Tibial nerve (tissue), 4 donors: ENCODE measurements around the gene EPHA10. TPM values are rescaled to one million over a fixed set of nuclear protein-coding genes. Genes with fewer than 3 reads are reported as not detected.
A peak's percentile ranks its signal among the peaks of the same experiment; 100 is the strongest.
"Not testable (repeated sequence)": the region's sequence is repeated elsewhere in the genome, so short reads cannot be mapped to it uniquely, and the experiment has no call there.

Experiments used
- DNase-seq, 2 donors: peaks; one replicate each; pipeline ENCODE4 v3.0.0-alpha.2; 2019; ENCODE audit warnings: low spot score in 2 of 2
- H3K27ac ChIP-seq, 4 donors: fragments of 200-600 bp; sonication (generic) in 3 of 4; one replicate each; pipeline ENCODE4 v1.5.1; 2017 to 2019; ENCODE audit warnings: mild to moderate bottlenecking in 1 of 4
- H3K27me3 ChIP-seq, 2 donors: fragments of 200-600 bp; sonication (generic) in 1 of 2; one replicate each; pipeline versions ENCODE4 v1.5.1 to v1.6.0; 2017 to 2019
- H3K36me3 ChIP-seq, 3 donors: fragments of 200-600 bp; sonication (generic); one replicate each; pipeline ENCODE4 v1.5.1; 2018 to 2019
- H3K4me1 ChIP-seq, 4 donors: fragments of 200-600 bp; sonication (generic) in 3 of 4; one replicate each; pipeline ENCODE4 v1.5.1; 2017 to 2019
- H3K4me3 ChIP-seq, 4 donors: fragments of 200-600 bp; sonication (generic) in 3 of 4; one replicate each; pipeline ENCODE4 v1.5.1; 2017 to 2019; ENCODE audit warnings: mild to moderate bottlenecking in 1 of 4, moderate library complexity in 1 of 4
- H3K9me3 ChIP-seq, 4 donors: fragments of 200-600 bp; sonication (generic) in 3 of 4; one replicate each; pipeline ENCODE4 v1.5.1; 2017 to 2019
- EP300 ChIP-seq, 2 donors: sonication (generic); formaldehyde crosslinking; IDR thresholded peaks; one replicate each; pipeline ENCODE4 v1.6.1; 2017; ENCODE audit warnings: antibody characterized with exemption in 2 of 2, mild to moderate bottlenecking in 1 of 2
- POLR2A ChIP-seq, 2 donors: fragments of 450-650 bp; IDR thresholded peaks; one replicate each; pipeline ENCODE4 v1.6.1; 2017; ENCODE audit warnings: antibody characterized with exemption in 2 of 2, mild to moderate bottlenecking in 2 of 2, moderate library complexity in 2 of 2
- WGBS, 2 donors: methylation state at CpG; one replicate each; pipeline ENCODE4 v1.1.5; 2018; 5-methylcytosine and 5-hydroxymethylcytosine counted together
- total RNA-seq, 4 donors: library from RNA; depleted of rRNA; stranded (reverse); fragments of >200 nt; gene quantifications; one replicate each; pipeline ENCODE4 v1.1.0, GENCODE V29; 2016
- TF ChIP-seq, protein P1 (sequence below), 5 experiments: fragments of 200-600 bp in 3 of 5; fragments of 450-650 bp in 2 of 5; sonication (generic) in 3 of 5; IDR thresholded peaks; one replicate each; pipeline ENCODE4 v1.5.1; 2016 to 2019; ENCODE audit warnings: antibody characterized with exemption in 5 of 5, mild to moderate bottlenecking in 3 of 5, moderate library complexity in 2 of 5

The EPHA10 gene
- total RNA-seq, 4 donors from 2014 or later, result under 0.01 to 0.30 (median 0.21) TPM; not detected in 1

DNA sequence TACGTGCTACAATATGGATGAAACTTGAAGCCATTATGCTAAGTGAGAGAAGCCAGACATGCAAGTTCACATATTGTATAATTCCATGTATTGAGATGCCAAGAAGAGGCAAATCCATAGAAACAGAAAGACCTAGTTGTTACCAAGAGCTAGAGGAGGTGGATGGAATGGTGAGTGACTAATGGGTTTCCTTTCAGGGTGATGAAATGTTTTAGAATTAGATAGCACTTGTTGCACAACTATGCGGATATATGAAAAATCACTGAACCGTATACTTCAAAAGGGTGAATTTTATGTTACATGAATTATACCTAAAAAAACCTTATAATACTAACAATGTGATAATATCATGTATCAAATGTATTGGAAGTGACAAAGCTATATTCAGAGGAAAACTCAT is 18.1 kb downstream of the EPHA10 start:
- no peaks in the 10 kb centered on the region for H3K4me1 ChIP-seq
- H3K27me3 ChIP-seq, result peaks cover 0 to 30% of the 10 kb centered on the region in 2 donors
- 87 to 90% methylated on average over 3 of the region's 3 CpGs for WGBS, 2 donors
- TF ChIP-seq EP300 (IDR thresholded peaks at IDR 0.05), result no peak
- TF ChIP-seq, protein P1, sequence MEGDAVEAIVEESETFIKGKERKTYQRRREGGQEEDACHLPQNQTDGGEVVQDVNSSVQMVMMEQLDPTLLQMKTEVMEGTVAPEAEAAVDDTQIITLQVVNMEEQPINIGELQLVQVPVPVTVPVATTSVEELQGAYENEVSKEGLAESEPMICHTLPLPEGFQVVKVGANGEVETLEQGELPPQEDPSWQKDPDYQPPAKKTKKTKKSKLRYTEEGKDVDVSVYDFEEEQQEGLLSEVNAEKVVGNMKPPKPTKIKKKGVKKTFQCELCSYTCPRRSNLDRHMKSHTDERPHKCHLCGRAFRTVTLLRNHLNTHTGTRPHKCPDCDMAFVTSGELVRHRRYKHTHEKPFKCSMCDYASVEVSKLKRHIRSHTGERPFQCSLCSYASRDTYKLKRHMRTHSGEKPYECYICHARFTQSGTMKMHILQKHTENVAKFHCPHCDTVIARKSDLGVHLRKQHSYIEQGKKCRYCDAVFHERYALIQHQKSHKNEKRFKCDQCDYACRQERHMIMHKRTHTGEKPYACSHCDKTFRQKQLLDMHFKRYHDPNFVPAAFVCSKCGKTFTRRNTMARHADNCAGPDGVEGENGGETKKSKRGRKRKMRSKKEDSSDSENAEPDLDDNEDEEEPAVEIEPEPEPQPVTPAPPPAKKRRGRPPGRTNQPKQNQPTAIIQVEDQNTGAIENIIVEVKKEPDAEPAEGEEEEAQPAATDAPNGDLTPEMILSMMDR (IDR thresholded peaks at IDR 0.05), result no peak
- no peak for TF ChIP-seq POLR2A (IDR thresholded peaks at IDR 0.05)
- H3K36me3 ChIP-seq, result no peaks in the 10 kb centered on the region
- no peak overlapping the region for H3K27ac ChIP-seq
- DNase-seq, result no peak
- peaks cover 0 to 17% (median 0%) of the 10 kb centered on the region in 4 donors for H3K9me3 ChIP-seq
- H3K4me3 ChIP-seq, result no peak overlapping the region

DNA sequence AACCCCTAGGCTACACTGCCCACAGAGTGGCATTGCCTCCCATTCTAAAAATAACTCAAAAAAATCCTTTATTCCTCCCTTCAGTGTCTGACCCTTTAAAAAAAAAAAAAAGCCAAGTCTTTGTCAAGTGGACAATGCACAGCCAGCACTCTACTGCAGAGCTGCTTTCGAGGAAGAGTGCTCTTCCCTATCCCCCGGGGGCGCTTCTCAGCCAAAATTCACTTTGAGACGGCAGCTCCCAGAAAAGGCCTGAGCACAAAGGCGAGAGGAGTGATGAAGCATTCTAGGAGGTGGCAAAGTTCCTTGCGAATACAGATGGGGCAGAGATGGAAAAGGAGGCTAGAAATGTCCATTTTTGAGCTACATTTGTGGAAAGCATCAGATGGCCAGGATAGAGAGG is 23.3 kb downstream of the EPHA10 start:
- Histone ChIP-seq H3K27ac (no peak overlapping the region), H3K27me3 (peaks cover 0 to 10% of the 10 kb centered on the region in 2 donors), H3K4me3 (no peak overlapping the region), H3K36me3 (no peaks in the 10 kb centered on the region), H3K9me3 (peaks cover 0 to 6% (median 1%) of the 10 kb centered on the region in 4 donors), H3K4me1 (no peaks in the 10 kb centered on the region)
- TF ChIP-seq, protein P1 (IDR thresholded peaks at IDR 0.05), result no peak
- TF ChIP-seq POLR2A (IDR thresholded peaks at IDR 0.05), result no peak
- TF ChIP-seq EP300 (IDR thresholded peaks at IDR 0.05), result no peak
- 24 to 36% methylated on average over 6 of the region's 6 CpGs for WGBS, 2 donors
- no peak for DNase-seq

DNA sequence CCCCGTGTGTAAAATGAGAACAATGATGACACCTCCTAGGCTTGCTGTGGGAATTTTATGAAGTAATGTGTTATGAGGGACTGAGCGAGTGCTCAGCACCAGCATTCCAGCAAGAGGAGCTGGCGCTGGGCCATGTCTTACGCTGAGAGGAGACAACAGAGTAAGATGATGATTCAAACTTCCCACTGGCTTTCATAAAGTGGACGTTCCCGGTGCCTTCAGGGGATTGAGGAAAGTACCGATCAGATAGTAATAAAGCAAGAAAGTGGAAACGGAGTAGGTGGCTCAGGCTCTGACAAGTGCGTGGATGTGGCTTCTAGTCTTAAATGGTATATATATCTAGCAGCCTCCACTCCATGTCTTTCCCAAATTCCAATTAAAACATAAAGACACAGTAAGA is 23.8 kb downstream of the EPHA10 start:
- WGBS, 2 donors, result 47 to 56% methylated on average over 9 of the region's 9 CpGs
- DNase-seq, result peak in 1 of 2 donors; percentile 6

DNA sequence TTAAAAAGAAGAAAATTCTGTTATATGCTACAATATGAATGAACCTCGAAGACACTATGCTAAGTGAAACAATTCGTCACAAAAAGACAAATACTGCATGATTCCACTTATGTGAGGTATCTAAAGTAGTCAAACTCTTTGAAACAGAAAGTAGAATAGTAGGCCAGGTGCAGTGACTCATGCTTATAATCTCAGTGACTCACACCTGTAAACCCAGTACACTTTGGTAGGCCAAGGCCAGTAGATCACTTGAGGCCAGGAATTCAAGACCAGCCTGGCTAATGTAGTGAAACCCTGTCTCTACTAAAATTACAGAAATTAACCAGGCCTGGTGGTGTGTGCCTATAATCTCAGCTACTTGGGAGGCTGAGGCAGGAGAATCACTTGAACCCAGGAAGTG is 25.7 kb downstream of the EPHA10 start:
- H3K9me3 ChIP-seq, result peaks cover 0 to 2% (median 0%) of the 10 kb centered on the region in 4 donors
- no peaks in the 10 kb centered on the region for H3K36me3 ChIP-seq
- H3K4me3 ChIP-seq, result no peak overlapping the region
- no peak overlapping the region for H3K27ac ChIP-seq
- WGBS, 2 donors, result 95% methylated on average over 2 of the region's 2 CpGs
- peaks cover 0 to 26% of the 10 kb centered on the region in 2 donors for H3K27me3 ChIP-seq
- no peaks in the 10 kb centered on the region for H3K4me1 ChIP-seq
- DNase-seq, result no peak
- TF ChIP-seq EP300 (IDR thresholded peaks at IDR 0.05) (no peak), POLR2A (IDR thresholded peaks at IDR 0.05) (no peak)
- TF ChIP-seq, protein P1 (IDR thresholded peaks at IDR 0.05), result no peak

More for the DNA sequence above, 23.8 kb downstream of the EPHA10 start:
- TF ChIP-seq, protein P1 (IDR thresholded peaks at IDR 0.05), result no peak
- TF ChIP-seq EP300 (IDR thresholded peaks at IDR 0.05) (no peak), POLR2A (IDR thresholded peaks at IDR 0.05) (no peak)
- Histone ChIP-seq H3K4me1 (no peaks in the 10 kb centered on the region), H3K4me3 (no peak overlapping the region), H3K27me3 (peaks cover 0 to 10% of the 10 kb centered on the region in 2 donors), H3K27ac (no peak overlapping the region), H3K36me3 (no peaks in the 10 kb centered on the region), H3K9me3 (peaks cover 0 to 2% (median under 1%) of the 10 kb centered on the region in 4 donors)

DNA sequence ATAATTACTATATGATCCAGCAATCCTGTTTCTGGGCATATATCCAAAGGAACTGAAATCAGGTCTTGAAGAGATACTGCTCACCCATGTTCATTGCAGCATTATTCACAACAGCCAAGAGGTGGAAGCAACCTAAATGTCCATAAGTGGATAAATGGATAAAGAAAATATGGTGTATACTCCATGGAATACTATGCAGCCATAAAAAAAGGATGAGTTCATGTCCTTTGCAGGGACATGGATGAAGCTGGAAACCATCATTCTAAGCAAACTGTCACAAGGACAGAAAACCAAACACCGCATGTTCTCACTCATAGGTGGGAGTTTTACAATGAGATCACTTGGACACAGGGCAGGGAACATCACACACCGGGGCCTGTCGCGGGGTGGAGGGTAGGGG is 26.3 kb downstream of the EPHA10 start:
- not testable (repeated sequence) for DNase-seq, H3K4me1 ChIP-seq, H3K9me3 ChIP-seq, H3K27ac ChIP-seq, H3K36me3 ChIP-seq, H3K4me3 ChIP-seq
- H3K27me3 ChIP-seq, result peaks cover 0 to 32% of the 10 kb centered on the region in 2 donors
- WGBS, 2 donors, result 88 to 92% methylated on average over 4 of the region's 4 CpGs

DNA sequence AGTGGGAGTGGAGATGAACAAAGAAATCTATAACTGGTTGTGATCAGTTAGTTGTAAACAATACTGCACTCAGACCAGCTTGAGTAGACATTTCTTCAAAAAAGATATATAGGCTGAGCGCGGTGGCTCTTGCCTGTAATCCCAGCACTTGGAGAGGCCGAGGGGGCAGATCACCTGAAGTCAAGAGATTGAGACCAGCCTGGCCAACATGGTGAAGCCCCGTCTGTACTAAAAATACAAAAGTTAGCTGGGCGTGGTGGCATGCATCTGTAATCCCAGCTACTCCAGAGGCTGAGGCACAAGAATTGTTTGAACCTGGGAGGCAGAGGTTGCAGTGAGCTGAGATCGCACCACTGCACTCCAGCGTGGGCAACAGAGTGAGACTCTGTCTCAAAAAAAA is 26.9 kb downstream of the EPHA10 start:
- not testable (repeated sequence) for H3K27ac ChIP-seq, H3K36me3 ChIP-seq, H3K4me1 ChIP-seq, H3K4me3 ChIP-seq, DNase-seq, H3K9me3 ChIP-seq
- WGBS, 2 donors, result 68 to 71% methylated on average over 7 of the region's 7 CpGs
- H3K27me3 ChIP-seq, result peaks cover 0 to 39% of the 10 kb centered on the region in 2 donors
